CD4-positive, alpha-beta T cell treated with Interleukin-15 for 4 hours (primary cell): ENCODE data around the gene C5.

Source experiments
- DNase-seq: peaks from one replicate; pipeline ENCODE4 v3.0.0-alpha.2; 2020; ENCODE audit warnings: low spot score

The C5 gene

DNA sequence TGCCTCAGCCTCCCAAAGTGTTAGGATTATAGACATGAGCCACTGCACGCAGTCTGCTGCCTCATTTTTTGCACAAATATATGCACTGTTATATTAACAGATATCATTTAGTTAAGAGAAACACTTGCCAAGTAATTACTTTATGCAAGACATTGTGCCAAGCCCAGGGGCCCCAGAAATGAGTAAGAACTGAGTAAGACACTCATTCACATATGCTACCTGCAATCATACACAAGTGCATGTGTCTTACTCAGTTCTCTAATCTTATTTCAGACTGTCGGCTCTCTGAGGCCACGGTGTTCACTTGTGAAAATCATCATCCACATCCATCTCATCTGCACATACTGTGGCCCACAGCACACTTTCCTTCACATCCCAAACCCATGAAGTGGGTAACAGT is 139.4 kb downstream of the C5 start:
- DNase-seq, result no peak

GRCh38 chr9:120909904-120910303 is 140.2 kb downstream of the C5 start:
- DNase-seq, result peak; percentile 81

DNA sequence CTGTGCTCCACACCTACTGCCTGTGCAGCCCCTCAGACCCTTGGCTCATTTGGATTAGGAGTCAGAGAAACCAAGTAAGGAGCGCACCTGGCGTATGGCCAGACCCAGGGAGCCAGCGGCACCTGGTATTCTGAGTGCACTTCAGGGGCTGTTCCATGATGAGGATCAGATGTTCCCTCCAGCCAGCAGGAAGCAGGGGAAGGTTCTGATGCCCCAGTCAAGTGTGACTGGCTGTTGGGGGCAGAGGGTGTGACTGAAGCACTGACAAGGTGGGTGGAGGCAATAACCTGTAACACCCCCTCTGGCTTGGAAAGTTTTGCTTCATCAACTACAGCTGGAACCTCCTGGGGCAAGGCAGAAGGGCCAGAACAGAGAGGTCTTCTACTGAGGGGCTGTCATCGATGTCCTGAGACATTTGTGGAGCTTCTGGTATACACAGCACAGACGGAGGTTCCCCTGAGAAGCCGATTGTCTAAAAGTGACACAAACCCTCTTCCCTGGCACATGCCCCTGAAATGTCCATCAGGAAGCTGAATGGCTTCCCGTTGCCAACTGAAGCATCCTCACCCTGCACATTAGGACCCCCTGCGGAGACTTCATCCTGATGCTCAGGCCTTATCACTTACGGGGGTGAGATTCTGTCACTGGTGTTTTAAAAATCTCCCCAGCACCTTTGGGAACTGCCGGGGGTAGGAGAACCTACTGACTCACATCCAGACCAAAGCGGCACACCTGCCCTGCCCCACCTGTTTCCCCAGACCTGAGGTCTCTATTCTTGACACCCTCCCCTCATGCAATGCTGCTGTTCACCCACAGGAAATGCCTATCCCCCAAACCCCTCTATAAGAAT is 144.5 kb downstream of the C5 start:
- no peak for DNase-seq

GRCh38 chr9:120904978-120905301 is 145.1 kb downstream of the C5 start:
- DNase-seq, result no peak

DNA sequence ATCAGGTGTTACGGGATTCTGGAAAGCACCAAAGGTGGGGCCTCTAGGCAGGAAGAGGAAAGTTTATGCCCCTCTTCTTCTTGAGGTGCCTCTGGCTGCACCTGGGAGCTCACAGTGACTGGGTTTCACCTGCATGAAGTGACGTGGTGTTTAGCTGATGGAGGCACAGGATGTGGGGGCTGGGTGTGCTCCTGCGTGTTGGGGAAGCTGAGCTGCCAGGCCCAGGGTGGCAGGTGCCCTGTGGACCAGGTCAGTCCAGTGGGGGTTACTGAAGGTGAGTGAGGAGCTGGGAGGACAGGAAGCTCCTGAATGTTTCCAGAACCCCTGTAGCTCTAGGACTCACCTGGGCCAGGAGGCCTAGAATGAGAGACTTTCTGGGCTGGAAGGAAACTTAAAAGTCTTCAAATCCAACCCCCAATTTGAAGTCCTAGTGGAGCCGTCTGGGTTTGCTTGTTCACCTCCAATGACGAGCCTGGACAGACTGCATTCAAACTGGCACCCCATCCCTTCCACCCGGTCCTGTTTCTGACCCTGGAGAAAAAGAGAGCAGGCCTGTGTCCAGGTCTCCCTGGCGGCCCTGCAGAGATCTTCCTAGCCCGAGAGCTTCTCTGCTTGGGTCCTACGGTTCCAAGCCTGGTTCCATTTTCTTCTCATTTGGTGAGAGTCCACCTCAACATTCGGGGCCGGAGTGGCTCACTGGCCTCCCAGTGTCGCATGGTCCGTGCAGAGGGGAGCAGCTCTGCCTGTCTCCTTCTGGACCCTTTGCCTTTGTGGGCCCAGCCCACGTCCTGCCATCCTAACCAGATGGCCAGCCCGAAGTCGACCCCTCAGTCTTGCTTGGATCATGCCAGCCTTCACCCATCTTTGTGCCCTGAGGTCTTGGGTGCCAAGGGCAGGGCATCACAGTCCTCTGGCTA is 145.8 kb downstream of the C5 start:
- DNase-seq, result peak; percentile 62

DNA sequence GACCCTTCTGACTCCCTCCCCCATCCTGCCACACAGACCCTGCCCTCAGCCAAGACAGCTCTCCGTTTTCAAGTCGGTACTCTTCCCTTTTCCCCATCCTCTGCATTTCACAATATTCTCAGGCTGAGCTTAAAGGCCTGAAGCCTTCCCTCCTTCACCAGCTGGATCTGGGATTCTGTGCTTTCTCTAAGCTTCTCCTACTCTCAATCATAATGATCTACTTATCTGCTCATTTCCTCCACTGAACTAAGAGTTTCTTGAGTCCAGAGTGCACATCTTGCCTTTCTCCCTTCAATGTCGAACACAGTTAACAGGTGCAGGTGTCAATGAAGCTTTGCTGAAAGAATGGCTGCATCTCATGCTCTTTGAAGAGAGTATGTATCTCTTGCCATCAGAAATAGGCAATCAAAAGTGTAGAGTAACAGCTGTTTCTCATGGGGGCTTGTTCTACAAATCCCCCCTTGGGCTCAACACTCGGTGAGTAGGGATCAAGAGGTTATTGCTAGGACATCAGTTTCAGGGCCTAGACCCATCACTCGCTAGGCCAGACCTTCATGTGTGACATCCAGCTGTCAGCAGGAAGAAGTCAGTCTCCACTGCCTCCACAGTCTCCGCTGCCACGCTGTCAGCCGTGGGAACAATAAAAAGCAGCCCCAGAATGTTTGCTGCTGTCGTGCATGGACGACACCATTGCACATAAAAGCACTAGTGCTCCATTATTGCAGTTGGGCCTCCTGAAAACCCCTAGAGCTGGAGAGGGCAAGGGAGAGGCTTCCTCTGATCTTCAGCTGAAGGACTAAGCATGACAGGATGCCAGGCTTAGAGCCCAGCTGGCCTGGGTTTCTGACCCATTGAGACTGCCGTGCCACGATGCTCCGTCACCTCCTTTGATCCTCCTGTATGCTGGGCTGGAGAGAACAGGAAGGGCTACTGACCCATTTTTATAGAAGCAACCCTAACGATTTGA is 147.2 kb downstream of the C5 start:
- DNase-seq, result no peak
